OCI-LY1 (cell line): ENCODE data around the gene CERK.

Source experiments
- CTCF ChIP-seq: fragments of 200-600 bp; sonication (generic), shearing (Covaris generic); IDR thresholded peaks from 2 replicates; pipeline ENCODE4 v1.5.1; 2017; ENCODE audit warnings: mild to moderate bottlenecking, antibody characterized with exemption, low read length, moderate library complexity, mixed read lengths
- EZH2 ChIP-seq: fragments of 200-600 bp; sonication (generic), shearing (Covaris generic); IDR thresholded peaks from 2 replicates; pipeline ENCODE4 v1.8.0; 2017; ENCODE audit warnings: borderline replicate concordance, mixed run types, mild to moderate bottlenecking, antibody characterized with exemption, low read length, moderate library complexity, mixed read lengths

GRCh38 chr22:46721501-46722085, 16.5 kb downstream of the CERK start:
- TF ChIP-seq CTCF, result no peak
- no peak for TF ChIP-seq EZH2
